Panc1 (cell line): ENCODE data around the gene MNX1. TPM values are rescaled to one million over a fixed set of nuclear protein-coding genes. Genes with fewer than 3 reads are reported as not detected.

Source experiments
- ATAC-seq: fragments of 200-7000 bp; cut with Tn5 transposase; 2 replicates; pipeline ENCODE4 v1.9.1; 2020; ENCODE audit warnings: mild to moderate bottlenecking, moderate library complexity
- BruUV-seq: library from RNA; stranded (reverse); fragments of 400-500 nt; replicated peaks from 2 replicates; lab custom pipeline; 2021; lab: Mats Ljungman, UMichigan
- CTCF ChIA-PET: fragments of 300-600 bp; sonication (Branson Sonifier 250); formaldehyde crosslinking; loops from one replicate; lab custom pipeline; 2022; ENCODE audit warnings: antibody characterized with exemption; lab: Charles Lee
- POLR2A ChIA-PET: fragments of 300-600 bp; sonication (Branson Sonifier 250); formaldehyde crosslinking; loops from one replicate; lab custom pipeline; 2022; ENCODE audit warnings: antibody characterized with exemption; lab: Charles Lee
- DNase-seq: peaks from one replicate; pipeline ENCODE4 v3.0.0-alpha.2; 2010; ENCODE audit warnings: low read depth, low spot score
- H3K27ac ChIP-seq: 2 replicates; pipeline ENCODE4 v1.5.1; 2011; ENCODE audit warnings: mild to moderate bottlenecking, low read length, inconsistent platforms
- H3K27me3 ChIP-seq: fragments of 200-500 bp; sonication (Bioruptor generic); 2 replicates; pipeline ENCODE4 v1.6.0; 2014; ENCODE audit warnings: low read length, inconsistent platforms; ENCODE audit not compliant: control insufficient read depth, insufficient read depth
- H3K36me3 ChIP-seq: fragments of 200-500 bp; sonication (Bioruptor generic); 2 replicates; pipeline ENCODE4 v1.5.1; 2014; ENCODE audit warnings: inconsistent platforms, mild to moderate bottlenecking, low read length, moderate library complexity; ENCODE audit not compliant: control insufficient read depth, insufficient read depth
- H3K4me1 ChIP-seq: 2 replicates; pipeline ENCODE4 v1.5.1; 2011; ENCODE audit warnings: inconsistent platforms, mild to moderate bottlenecking, low read length, moderate library complexity; ENCODE audit not compliant: control insufficient read depth, insufficient read depth
- H3K4me3 ChIP-seq, 2 experiments: 2 replicates each; pipeline ENCODE4 v1.5.1; 2011 to 2012; ENCODE audit warnings: low read depth in 2 of 2, low read length in 2 of 2, mild to moderate bottlenecking in 2 of 2, inconsistent platforms in 1 of 2, moderate library complexity in 1 of 2
- H3K9me3 ChIP-seq: fragments of 200-500 bp; sonication (Bioruptor generic); 2 replicates; pipeline ENCODE4 v1.5.1; 2014; ENCODE audit warnings: low read depth, mild to moderate bottlenecking, inconsistent platforms, low read length, moderate library complexity; ENCODE audit not compliant: control insufficient read depth, insufficient read depth
- POLR2AphosphoS5 ChIP-seq: IDR thresholded peaks from 2 replicates; pipeline ENCODE4 v1.6.1; 2012; ENCODE audit warnings: mild to moderate bottlenecking, low read depth, low read length, moderate library complexity
- REST ChIP-seq, 2 experiments: IDR thresholded peaks; 2 replicates each; pipeline ENCODE4 v1.6.1; 2011 to 2012; ENCODE audit warnings: low read depth in 2 of 2, control low read depth in 1 of 2, low read length in 1 of 2, mild to moderate bottlenecking in 1 of 2, moderate library complexity in 1 of 2; ENCODE audit not compliant: insufficient read depth in 1 of 2
- SIN3A ChIP-seq: IDR thresholded peaks from 2 replicates; pipeline ENCODE4 v1.6.1; 2012; ENCODE audit warnings: low read depth, mild to moderate bottlenecking, low read length, moderate library complexity, borderline replicate concordance; ENCODE audit not compliant: insufficient read depth
- TCF7L2 ChIP-seq: IDR thresholded peaks from 2 replicates; pipeline ENCODE4 v1.6.1; 2011; ENCODE audit warnings: mild to moderate bottlenecking, low read depth, low read length, inconsistent platforms
- in situ Hi-C: cut with HindIII; loops from 2 replicates; pipeline ENCODE4 v1.10.0; 2016; ENCODE audit warnings: low sequenced_read_pairs, low pct_unique_long_range_greater_than_20kb
- intact Hi-C: fragments of 100-400 bp; cut with micrococcal nuclease; formaldehyde crosslinking; loops from one replicate; pipeline ENCODE4 v1.10.0; 2022; ENCODE audit not compliant: unreplicated experiment
- total RNA-seq: library from RNA; stranded (reverse); gene quantifications from one replicate; pipeline ENCODE4 v1.2.1, GENCODE V29; 2021; ENCODE audit not compliant: unreplicated experiment
- TF ChIP-seq, protein P1 (sequence below): fragments of 450-650 bp; IDR thresholded peaks from 2 replicates; pipeline ENCODE4 v1.5.1; 2017; ENCODE audit warnings: mild to moderate bottlenecking

The MNX1 gene
- total RNA-seq, 1 experiment from 2014 or later: 3.6 TPM

DNA sequence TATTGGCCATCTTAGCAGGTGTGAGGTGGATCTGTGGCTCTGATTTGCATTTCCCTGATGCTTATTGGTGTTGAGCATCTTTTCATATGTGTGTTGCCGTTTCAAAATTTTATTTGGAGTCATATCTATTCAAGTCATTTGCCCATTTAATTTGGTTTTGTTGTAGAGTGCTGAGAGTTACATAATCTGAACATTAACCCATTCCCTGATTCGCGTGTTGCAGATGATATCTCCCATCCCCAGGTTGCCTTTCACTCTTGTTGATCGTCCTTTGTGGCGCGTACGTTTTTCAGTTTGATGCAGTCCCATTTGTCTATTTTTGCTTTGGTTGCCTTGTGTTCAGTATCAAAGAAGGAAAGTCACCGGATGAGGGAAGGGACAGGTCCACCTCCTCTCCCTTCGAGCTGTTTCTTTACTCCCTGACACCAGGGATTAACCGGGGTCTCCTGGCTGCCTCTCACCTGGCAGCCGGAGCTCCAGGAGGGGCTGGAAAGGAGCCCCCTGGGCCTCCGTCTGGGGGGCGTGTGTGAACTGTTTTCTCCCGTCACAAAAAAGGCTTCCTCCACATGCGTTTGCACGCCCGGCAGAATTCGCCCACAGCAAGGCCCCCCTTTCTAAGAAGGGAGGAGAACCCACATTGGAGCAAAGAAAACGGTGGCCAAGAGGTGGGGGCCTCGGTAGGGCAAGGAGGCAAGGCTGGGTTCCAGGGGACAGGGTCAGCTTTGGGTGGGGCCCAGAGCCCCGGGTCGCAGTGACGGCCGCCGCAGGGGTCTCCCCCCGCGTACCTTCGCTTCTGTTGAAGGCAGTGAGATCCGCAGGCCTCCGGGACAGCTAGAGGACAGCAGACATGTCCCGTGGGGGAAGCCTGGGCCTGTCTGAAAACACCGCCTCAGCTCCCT, 8.3 kb downstream of the MNX1 start:
- H3K27me3 ChIP-seq: no peaks in the 10 kb centered on the region
- CTCF ChIA-PET: no interaction called here

More for the DNA sequence above, 8.3 kb downstream of the MNX1 start:
- POLR2A ChIA-PET: interaction anchor here (0.6 kb wide), 1 partner anchor 64 kb away, joined by 3 read pairs; no protein-coding TSS in a partner anchor
- Histone ChIP-seq H3K36me3 (no peaks in the 10 kb centered on the region), H3K4me3 (no peak overlapping the region), H3K27ac (no peak overlapping the region), H3K9me3 (no peaks in the 10 kb centered on the region), H3K4me1 (peaks cover 4% of the 10 kb centered on the region; the same call in 1 of the 2 replicates)
- TF ChIP-seq TCF7L2: no peak
- TF ChIP-seq SIN3A: no peak
- TF ChIP-seq REST (IDR thresholded peaks at IDR 0.05; ENCODE audit: insufficient read depth in 1 of 2, low read depth in 2 of 2, low read length in 1 of 2): no peak
- TF ChIP-seq, protein P1, sequence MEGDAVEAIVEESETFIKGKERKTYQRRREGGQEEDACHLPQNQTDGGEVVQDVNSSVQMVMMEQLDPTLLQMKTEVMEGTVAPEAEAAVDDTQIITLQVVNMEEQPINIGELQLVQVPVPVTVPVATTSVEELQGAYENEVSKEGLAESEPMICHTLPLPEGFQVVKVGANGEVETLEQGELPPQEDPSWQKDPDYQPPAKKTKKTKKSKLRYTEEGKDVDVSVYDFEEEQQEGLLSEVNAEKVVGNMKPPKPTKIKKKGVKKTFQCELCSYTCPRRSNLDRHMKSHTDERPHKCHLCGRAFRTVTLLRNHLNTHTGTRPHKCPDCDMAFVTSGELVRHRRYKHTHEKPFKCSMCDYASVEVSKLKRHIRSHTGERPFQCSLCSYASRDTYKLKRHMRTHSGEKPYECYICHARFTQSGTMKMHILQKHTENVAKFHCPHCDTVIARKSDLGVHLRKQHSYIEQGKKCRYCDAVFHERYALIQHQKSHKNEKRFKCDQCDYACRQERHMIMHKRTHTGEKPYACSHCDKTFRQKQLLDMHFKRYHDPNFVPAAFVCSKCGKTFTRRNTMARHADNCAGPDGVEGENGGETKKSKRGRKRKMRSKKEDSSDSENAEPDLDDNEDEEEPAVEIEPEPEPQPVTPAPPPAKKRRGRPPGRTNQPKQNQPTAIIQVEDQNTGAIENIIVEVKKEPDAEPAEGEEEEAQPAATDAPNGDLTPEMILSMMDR: no peak
- no peak for TF ChIP-seq POLR2AphosphoS5
- intact Hi-C loops: no loop called here
- ATAC-seq (no peak), DNase-seq (no peak)
- in situ Hi-C loops: no loop called here
- BruUV-seq: no TSS peak
